HEK293 (cell line): ENCODE data around the gene RETREG2.

Experiments used
- ATF2 ChIP-seq: fragments of 450-650 bp; formaldehyde crosslinking; IDR thresholded peaks from 2 replicates; pipeline ENCODE4 v1.5.1; 2016; ENCODE audit warnings: missing biosample characterization, missing genetic modification characterization, low read depth
- BCL11B ChIP-seq: fragments of 450-650 bp; formaldehyde crosslinking; IDR thresholded peaks from 2 replicates; pipeline ENCODE4 v1.5.1; 2016; ENCODE audit warnings: low read depth, missing biosample characterization, missing genetic modification characterization
- FEZF1 ChIP-seq: fragments of 450-650 bp; formaldehyde crosslinking; IDR thresholded peaks from 2 replicates; pipeline ENCODE4 v1.5.1; 2016; ENCODE audit warnings: missing biosample characterization, missing genetic modification characterization
- HOXC10 ChIP-seq: sonication (generic); formaldehyde crosslinking; IDR thresholded peaks from 2 replicates; pipeline ENCODE4 v1.8.1; 2023; ENCODE audit warnings: mild to moderate bottlenecking, missing genetic modification reagents
- KLF9 ChIP-seq: fragments of 450-650 bp; formaldehyde crosslinking; IDR thresholded peaks from 2 replicates; pipeline ENCODE4 v1.5.1; 2016; ENCODE audit warnings: missing biosample characterization, missing genetic modification characterization, low read depth
- MEIS1 ChIP-seq: sonication (generic); formaldehyde crosslinking; IDR thresholded peaks from 2 replicates; pipeline ENCODE4 v1.8.1; 2022; ENCODE audit warnings: missing genetic modification reagents, mild to moderate bottlenecking, borderline replicate concordance
- PBX3 ChIP-seq: sonication (generic); formaldehyde crosslinking; IDR thresholded peaks from 2 replicates; pipeline ENCODE4 v1.8.1; 2022; ENCODE audit warnings: mild to moderate bottlenecking, moderate library complexity, missing genetic modification reagents
- SCRT1 ChIP-seq: fragments of 450-650 bp; formaldehyde crosslinking; IDR thresholded peaks from 2 replicates; pipeline ENCODE4 v1.5.1; 2016; ENCODE audit warnings: missing biosample characterization, missing genetic modification characterization, borderline replicate concordance
- YY1 ChIP-seq: fragments of 450-650 bp; formaldehyde crosslinking; IDR thresholded peaks from 2 replicates; pipeline ENCODE4 v1.5.1; 2018; ENCODE audit warnings: missing biosample characterization, missing genetic modification characterization
- YY2 ChIP-seq: fragments of 450-650 bp; formaldehyde crosslinking; IDR thresholded peaks from 2 replicates; pipeline ENCODE4 v1.5.1; 2016; ENCODE audit warnings: missing biosample characterization, missing genetic modification characterization
- ZBTB26 ChIP-seq: fragments of 450-650 bp; formaldehyde crosslinking; optimal IDR thresholded peaks from 2 replicates; pipeline ENCODE3; 2016; ENCODE audit warnings: missing biosample characterization, mild to moderate bottlenecking, missing genetic modification characterization
- ZNF202 ChIP-seq: fragments of 450-650 bp; formaldehyde crosslinking; IDR thresholded peaks from 2 replicates; pipeline ENCODE4 v1.5.1; 2016; ENCODE audit warnings: missing biosample characterization, missing genetic modification characterization, borderline replicate concordance
- ZNF23 ChIP-seq: fragments of 450-650 bp; formaldehyde crosslinking; IDR thresholded peaks from 2 replicates; pipeline ENCODE4 v1.5.1; 2016; ENCODE audit warnings: missing biosample characterization, missing genetic modification characterization, borderline replicate concordance
- ZNF280D ChIP-seq: fragments of 450-650 bp; formaldehyde crosslinking; IDR thresholded peaks from 2 replicates; pipeline ENCODE4 v1.5.1; 2016; ENCODE audit warnings: missing biosample characterization, missing genetic modification characterization
- ZNF366 ChIP-seq: fragments of 450-650 bp; formaldehyde crosslinking; conservative IDR thresholded peaks from 2 replicates; pipeline ENCODE4 v1.5.1; 2016; ENCODE audit warnings: missing biosample characterization, missing genetic modification characterization
- ZNF37A ChIP-seq: fragments of 450-650 bp; IDR thresholded peaks from 2 replicates; pipeline ENCODE4 v1.5.1; 2018; ENCODE audit warnings: missing biosample characterization, missing genetic modification characterization
- ZNF514 ChIP-seq: fragments of 450-650 bp; formaldehyde crosslinking; IDR thresholded peaks from 2 replicates; pipeline ENCODE4 v1.5.1; 2016; ENCODE audit warnings: missing biosample characterization, missing genetic modification characterization
- ZNF561 ChIP-seq: fragments of 450-650 bp; IDR thresholded peaks from 2 replicates; pipeline ENCODE4 v1.5.1; 2018; ENCODE audit warnings: missing biosample characterization, missing genetic modification characterization, borderline replicate concordance
- ZNF571 ChIP-seq: fragments of 450-650 bp; formaldehyde crosslinking; IDR thresholded peaks from 2 replicates; pipeline ENCODE4 v1.5.0; 2017; ENCODE audit warnings: missing biosample characterization, missing genetic modification characterization
- ZNF621 ChIP-seq: fragments of 450-650 bp; formaldehyde crosslinking; IDR thresholded peaks from 2 replicates; pipeline ENCODE4 v1.5.1; 2017; ENCODE audit warnings: missing biosample characterization, missing genetic modification characterization
- ZNF639 ChIP-seq: fragments of 450-650 bp; formaldehyde crosslinking; IDR thresholded peaks from 2 replicates; pipeline ENCODE4 v1.5.1; 2016; ENCODE audit warnings: missing biosample characterization, missing genetic modification characterization
- ZNF664 ChIP-seq: fragments of 450-650 bp; formaldehyde crosslinking; IDR thresholded peaks from 2 replicates; pipeline ENCODE4 v1.5.1; 2016; ENCODE audit warnings: missing biosample characterization, missing genetic modification characterization
- ZNF707 ChIP-seq: fragments of 450-650 bp; formaldehyde crosslinking; IDR thresholded peaks from 2 replicates; pipeline ENCODE4 v1.5.1; 2016; ENCODE audit warnings: missing biosample characterization, missing genetic modification characterization
- ZNF768 ChIP-seq: fragments of 450-650 bp; formaldehyde crosslinking; IDR thresholded peaks from 2 replicates; pipeline ENCODE4 v1.5.1; 2018; ENCODE audit warnings: missing biosample characterization, mild to moderate bottlenecking, missing genetic modification characterization
- TF ChIP-seq, protein P1 (sequence below): fragments of 450-650 bp; formaldehyde crosslinking; IDR thresholded peaks from 2 replicates; pipeline ENCODE4 v1.5.1; 2016; ENCODE audit warnings: missing biosample characterization, missing genetic modification characterization
- TF ChIP-seq, protein P2 (sequence below): fragments of 450-650 bp; formaldehyde crosslinking; IDR thresholded peaks from 2 replicates; pipeline ENCODE4 v1.5.1; 2016; ENCODE audit warnings: missing biosample characterization, missing genetic modification characterization

Gene RETREG2

DNA sequence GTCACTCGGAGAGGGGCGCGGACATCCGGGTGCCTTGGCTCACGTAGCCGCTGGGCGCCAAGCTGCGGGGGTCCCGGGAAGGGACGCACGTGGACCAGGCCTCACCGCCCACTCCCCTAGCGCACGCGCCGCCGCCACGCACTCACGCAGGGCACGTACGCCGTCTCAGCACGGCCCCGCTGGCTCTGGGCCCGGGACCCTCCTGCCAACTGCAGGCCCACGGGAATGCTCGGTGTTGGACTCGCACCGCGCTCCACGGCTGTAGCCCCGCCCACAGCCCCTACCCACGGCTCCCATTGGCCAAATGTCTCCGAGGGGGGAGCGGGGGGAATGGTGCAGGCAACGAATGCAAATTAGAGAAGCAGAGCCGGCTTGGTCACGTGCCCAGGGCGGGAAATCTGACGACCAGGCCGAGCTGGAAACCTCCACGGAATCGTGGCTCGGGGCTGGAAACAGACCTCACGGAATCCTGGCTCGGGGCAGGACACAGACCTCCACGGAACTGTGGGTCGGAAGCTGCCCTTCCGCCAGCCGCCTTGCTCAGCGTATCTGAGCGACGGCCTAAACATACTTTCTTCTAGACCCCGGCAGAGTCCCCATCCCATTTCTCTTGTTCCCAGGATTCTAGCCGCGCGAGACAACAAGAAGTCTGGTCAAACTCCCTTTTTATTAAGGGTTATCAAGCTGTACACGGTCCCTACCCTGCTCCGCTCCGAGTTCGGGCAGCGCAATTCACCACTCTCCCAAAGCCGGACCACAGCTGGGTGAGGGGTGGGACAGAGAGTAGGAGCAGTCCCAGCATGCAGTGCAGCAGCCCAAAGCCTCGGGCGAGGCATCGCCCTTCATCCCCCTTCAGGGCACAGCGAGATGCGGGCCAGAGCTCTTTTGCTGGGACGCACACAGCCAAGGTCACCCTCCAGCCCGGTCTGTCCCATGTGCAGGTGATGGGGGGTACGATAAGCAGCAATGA is 40.9 kb downstream of the RETREG2 start, which contains the start of gene ABCB6 (continued):
- TF ChIP-seq ZNF202 (no peak), ZBTB26 (tag by site-specific recombination) (peak; percentile 82), ZNF664 (tag by site-specific recombination) (no peak), ZNF37A (tag by site-specific recombination) (no peak), ZNF621 (tag by site-specific recombination) (no peak), YY2 (no peak), ZNF768 (tag by site-specific recombination) (no peak), YY1 (tag by site-specific recombination) (no peak), BCL11B (no peak), ZNF514 (no peak), ATF2 (tag by site-specific recombination) (no peak), PBX3 (CRISPR knock-in tag) (peak; percentile 70; the same call in 1 of the 2 replicates), ZNF280D (no peak), ZNF707 (tag by site-specific recombination) (no peak), ZNF639 (tag by site-specific recombination) (no peak), FEZF1 (tag by site-specific recombination) (no peak), MEIS1 (CRISPR knock-in tag) (no peak), ZNF366 (0 out of 2 replicates have a peak, but pooled peaks have one; percentile 28), ZNF23 (no peak), ZNF561 (tag by site-specific recombination) (0 out of 2 replicates have a peak, but pooled peaks have one; percentile 50), KLF9 (tag by site-specific recombination) (peak; percentile 52; the same call in 1 of the 2 replicates), SCRT1 (no peak), ZNF571 (tag by site-specific recombination) (no peak), HOXC10 (CRISPR knock-in tag) (no peak)
- TF ChIP-seq, protein P1, sequence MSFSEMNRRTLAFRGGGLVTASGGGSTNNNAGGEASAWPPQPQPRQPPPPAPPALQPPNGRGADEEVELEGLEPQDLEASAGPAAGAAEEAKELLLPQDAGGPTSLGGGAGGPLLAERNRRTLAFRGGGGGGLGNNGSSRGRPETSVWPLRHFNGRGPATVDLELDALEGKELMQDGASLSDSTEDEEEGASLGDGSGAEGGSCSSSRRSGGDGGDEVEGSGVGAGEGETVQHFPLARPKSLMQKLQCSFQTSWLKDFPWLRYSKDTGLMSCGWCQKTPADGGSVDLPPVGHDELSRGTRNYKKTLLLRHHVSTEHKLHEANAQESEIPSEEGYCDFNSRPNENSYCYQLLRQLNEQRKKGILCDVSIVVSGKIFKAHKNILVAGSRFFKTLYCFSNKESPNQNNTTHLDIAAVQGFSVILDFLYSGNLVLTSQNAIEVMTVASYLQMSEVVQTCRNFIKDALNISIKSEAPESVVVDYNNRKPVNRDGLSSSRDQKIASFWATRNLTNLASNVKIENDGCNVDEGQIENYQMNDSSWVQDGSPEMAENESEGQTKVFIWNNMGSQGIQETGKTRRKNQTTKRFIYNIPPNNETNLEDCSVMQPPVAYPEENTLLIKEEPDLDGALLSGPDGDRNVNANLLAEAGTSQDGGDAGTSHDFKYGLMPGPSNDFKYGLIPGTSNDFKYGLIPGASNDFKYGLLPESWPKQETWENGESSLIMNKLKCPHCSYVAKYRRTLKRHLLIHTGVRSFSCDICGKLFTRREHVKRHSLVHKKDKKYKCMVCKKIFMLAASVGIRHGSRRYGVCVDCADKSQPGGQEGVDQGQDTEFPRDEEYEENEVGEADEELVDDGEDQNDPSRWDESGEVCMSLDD (tag by site-specific recombination): no peak
- TF ChIP-seq, protein P2, sequence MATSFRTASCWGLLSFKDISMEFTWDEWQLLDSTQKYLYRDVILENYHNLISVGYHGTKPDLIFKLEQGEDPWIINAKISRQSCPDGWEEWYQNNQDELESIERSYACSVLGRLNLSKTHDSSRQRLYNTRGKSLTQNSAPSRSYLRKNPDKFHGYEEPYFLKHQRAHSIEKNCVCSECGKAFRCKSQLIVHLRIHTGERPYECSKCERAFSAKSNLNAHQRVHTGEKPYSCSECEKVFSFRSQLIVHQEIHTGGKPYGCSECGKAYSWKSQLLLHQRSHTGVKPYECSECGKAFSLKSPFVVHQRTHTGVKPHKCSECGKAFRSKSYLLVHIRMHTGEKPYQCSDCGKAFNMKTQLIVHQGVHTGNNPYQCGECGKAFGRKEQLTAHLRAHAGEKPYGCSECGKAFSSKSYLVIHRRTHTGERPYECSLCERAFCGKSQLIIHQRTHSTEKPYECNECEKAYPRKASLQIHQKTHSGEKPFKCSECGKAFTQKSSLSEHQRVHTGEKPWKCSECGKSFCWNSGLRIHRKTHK (tag by site-specific recombination): no peak
